KMS-11 (cell line): ENCODE results near the gene KRT86.
"Not testable (repeated sequence)": the region's sequence is repeated elsewhere in the genome, so short reads cannot be mapped to it uniquely, and the experiment has no call there.

Experiments
- H2AFZ ChIP-seq: fragments of 200-600 bp; sonication (generic); 2 replicates; pipeline ENCODE4 v1.6.1; 2016; ENCODE audit warnings: antibody characterized with exemption, mixed run types, low read depth
- H3K27ac ChIP-seq: fragments of 200-600 bp; sonication (generic); 2 replicates; pipeline ENCODE4 v1.6.1; 2016; ENCODE audit warnings: mild to moderate bottlenecking, mixed run types
- H3K27me3 ChIP-seq: fragments of 200-600 bp; sonication (generic); 2 replicates; pipeline ENCODE4 v1.6.1; 2017; ENCODE audit warnings: mild to moderate bottlenecking, low read depth, mixed run types, moderate library complexity; ENCODE audit not compliant: insufficient read depth
- H3K36me3 ChIP-seq: fragments of 200-600 bp; sonication (generic); 2 replicates; pipeline ENCODE4 v1.6.1; 2017; ENCODE audit warnings: mild to moderate bottlenecking, mixed run types; ENCODE audit not compliant: insufficient read depth
- H3K4me1 ChIP-seq: fragments of 200-600 bp; sonication (generic); 2 replicates; pipeline ENCODE4 v1.6.1; 2016; ENCODE audit warnings: mild to moderate bottlenecking, low read depth, mixed run types; ENCODE audit not compliant: poor library complexity, severe bottlenecking
- H3K4me2 ChIP-seq: fragments of 200-600 bp; sonication (generic); 2 replicates; pipeline ENCODE4 v1.7.0; 2016; ENCODE audit warnings: mild to moderate bottlenecking, mixed run types
- H3K4me3 ChIP-seq: fragments of 200-600 bp; sonication (generic); IDR thresholded peaks from 2 replicates; pipeline ENCODE4 v1.6.1; 2017; ENCODE audit warnings: low read depth, low read length, mixed read lengths; ENCODE audit not compliant: insufficient read depth
- H3K79me2 ChIP-seq: fragments of 200-600 bp; sonication (generic); 2 replicates; pipeline ENCODE4 v1.6.1; 2016; ENCODE audit warnings: low read depth, mixed run types; ENCODE audit not compliant: insufficient read depth
- H3K9ac ChIP-seq: fragments of 200-600 bp; sonication (generic); 2 replicates; pipeline ENCODE4 v1.6.1; 2016; ENCODE audit warnings: mild to moderate bottlenecking, mixed run types
- H4K20me1 ChIP-seq: fragments of 200-600 bp; sonication (generic); 2 replicates; pipeline ENCODE4 v1.6.1; 2016; ENCODE audit warnings: mild to moderate bottlenecking, mixed run types; ENCODE audit not compliant: insufficient read depth
- CTCF ChIP-seq: fragments of 200-600 bp; sonication (generic); conservative IDR thresholded peaks from 2 replicates; pipeline ENCODE4 v1.6.1; 2017; ENCODE audit warnings: low read depth, mild to moderate bottlenecking, antibody characterized with exemption, low read length, moderate library complexity, mixed read lengths

The KRT86 gene

GRCh38 chr12:52296572-52297215 lies 22.2 kb downstream of the KRT86 start:
- Histone ChIP-seq H3K27me3 (no peaks in the 10 kb centered on the region), H3K4me3 (no peak overlapping the region), H2AFZ (no peak overlapping the region), H3K36me3 (no peaks in the 10 kb centered on the region), H3K9ac (no peak overlapping the region), H4K20me1 (no peaks in the 10 kb centered on the region), H3K79me2 (no peaks in the 10 kb centered on the region), H3K4me2 (no peak overlapping the region), H3K27ac (no peak overlapping the region), H3K4me1 (peaks cover 53% of the 10 kb centered on the region)
- no peak for TF ChIP-seq CTCF

- TF ChIP-seq CTCF: no peak
- Histone ChIP-seq H3K4me2 (no peak overlapping the region), H3K4me1 (peaks cover 32% of the 10 kb centered on the region), H4K20me1 (no peaks in the 10 kb centered on the region), H3K27me3 (no peaks in the 10 kb centered on the region), H3K79me2 (no peaks in the 10 kb centered on the region), H3K36me3 (no peaks in the 10 kb centered on the region), H3K27ac (no peak overlapping the region), H3K9ac (no peak overlapping the region), H3K4me3 (no peak overlapping the region), H2AFZ (no peak overlapping the region)
Measured at GRCh38 chr12:52298677-52299190, 24.3 kb downstream of the KRT86 start.

- no peaks in the 10 kb centered on the region for H3K27me3 ChIP-seq
- H3K4me2 ChIP-seq: no peak overlapping the region
Measured at GRCh38 chr12:52300796-52301691, 26.6 kb downstream of the KRT86 start.

GRCh38 chr12:52301721-52302120 lies 27.3 kb downstream of the KRT86 start:
- H3K4me2 ChIP-seq, H3K27me3 ChIP-seq, H3K27ac ChIP-seq, H3K4me3 ChIP-seq, H3K9ac ChIP-seq, H4K20me1 ChIP-seq, H3K36me3 ChIP-seq, H2AFZ ChIP-seq, H3K79me2 ChIP-seq: not testable (repeated sequence)
- H3K4me1 ChIP-seq: peaks cover 24% of the 10 kb centered on the region

More at GRCh38 chr12:52300796-52301691, 26.6 kb downstream of the KRT86 start:
- Histone ChIP-seq H3K4me3 (no peak overlapping the region), H3K36me3 (no peaks in the 10 kb centered on the region), H3K4me1 (peaks cover 27% of the 10 kb centered on the region), H4K20me1 (no peaks in the 10 kb centered on the region), H3K79me2 (no peaks in the 10 kb centered on the region), H2AFZ (no peak overlapping the region), H3K9ac (no peak overlapping the region), H3K27ac (no peak overlapping the region)
- TF ChIP-seq CTCF: no peak

GRCh38 chr12:52302242-52302914 lies 27.9 kb downstream of the KRT86 start:
- not testable (repeated sequence) for H3K4me2 ChIP-seq, H2AFZ ChIP-seq, H3K36me3 ChIP-seq, H3K4me3 ChIP-seq, H4K20me1 ChIP-seq, H3K9ac ChIP-seq, H3K79me2 ChIP-seq, H3K27ac ChIP-seq, H3K27me3 ChIP-seq
- peaks cover 21% of the 10 kb centered on the region for H3K4me1 ChIP-seq

GRCh38 chr12:52304941-52305411 lies 30.5 kb downstream of the KRT86 start:
- H3K4me3 ChIP-seq, H3K9ac ChIP-seq, H3K36me3 ChIP-seq, H3K27me3 ChIP-seq, H3K79me2 ChIP-seq, H4K20me1 ChIP-seq, H3K27ac ChIP-seq: not testable (repeated sequence)
- H3K4me1 ChIP-seq: peaks cover 21% of the 10 kb centered on the region
- peak overlapping the region; percentile 56 for H3K4me2 ChIP-seq
- peak overlapping the region; percentile 35; the same call in 1 of the 2 replicates for H2AFZ ChIP-seq
